Esophagus squamous epithelium (tissue), 5 donors: ENCODE results near the gene KLRF2. TPM values are rescaled to one million over a fixed set of nuclear protein-coding genes. Genes with fewer than 3 reads are reported as not detected.
A peak's percentile ranks its signal among the peaks of the same experiment; 100 is the strongest.

ENCODE experiments used
- DNase-seq: peaks from one replicate; lab custom pipeline; 2025; lab: John Stamatoyannopoulos, UW
- H3K27ac ChIP-seq, 4 donors: fragments of 200-600 bp; sonication (generic); one replicate each; pipeline ENCODE4 v1.5.1; 2016 to 2019; ENCODE audit warnings: mild to moderate bottlenecking in 1 of 4
- H3K27me3 ChIP-seq, 4 donors: fragments of 200-600 bp; sonication (generic); 1 replicate in 3 of 4; 2 replicates in 1 of 4; pipeline versions ENCODE4 v1.5.1 to v1.6.0; 2017 to 2021; ENCODE audit warnings: antibody characterized with exemption in 1 of 4
- H3K36me3 ChIP-seq, 3 donors: fragments of 200-600 bp; sonication (generic); one replicate each; pipeline ENCODE4 v1.5.1; 2016 to 2019
- H3K4me1 ChIP-seq, 3 donors: fragments of 200-600 bp; sonication (generic); one replicate each; pipeline ENCODE4 v1.5.1; 2017 to 2019
- H3K4me3 ChIP-seq, 4 donors: fragments of 200-600 bp; sonication (generic); 1 replicate in 3 of 4; 2 replicates in 1 of 4; pipeline ENCODE4 v1.5.1; 2016 to 2019; ENCODE audit warnings: mild to moderate bottlenecking in 2 of 4, moderate library complexity in 1 of 4
- H3K9me3 ChIP-seq, 3 donors: fragments of 200-600 bp; sonication (generic); one replicate each; pipeline ENCODE4 v1.5.1; 2016 to 2019
- CTCF ChIP-seq, 6 experiments: fragments of 450-650 bp in 4 of 6; fragments of 200-600 bp in 2 of 6; sonication (generic) in 2 of 6; IDR thresholded peaks; one replicate each; pipeline ENCODE4 v1.5.1; 2016 to 2019; ENCODE audit warnings: antibody characterized with exemption in 6 of 6, mild to moderate bottlenecking in 4 of 6, moderate library complexity in 4 of 6
- POLR2A ChIP-seq, 4 donors: fragments of 450-650 bp; IDR thresholded peaks; one replicate each; pipeline ENCODE4 v1.6.1; 2017; ENCODE audit warnings: antibody characterized with exemption in 4 of 4, mild to moderate bottlenecking in 4 of 4, moderate library complexity in 3 of 4
- WGBS, 2 donors: methylation state at CpG; one replicate each; pipeline ENCODE4 v1.1.5; 2018; 5-methylcytosine and 5-hydroxymethylcytosine counted together
- intact Hi-C: fragments of 100-400 bp; cut with DNase I; formaldehyde crosslinking; loops from one replicate; pipeline ENCODE4 v1.15.0; 2022
- total RNA-seq, 4 donors: library from RNA; depleted of rRNA; stranded (reverse); fragments of >200 nt; gene quantifications; one replicate each; pipeline ENCODE4 v1.1.0, GENCODE V29; 2016
- donor health status: DM: yes; HTN: yes; CAD: no.

The KLRF2 gene
- total RNA-seq, 4 donors from 2014 or later, result not detected

GRCh38 chr12:9920451-9920850 lies 39.2 kb downstream of the KLRF2 start:
- intact Hi-C loops, result loop anchor here (10.0 kb wide), 1 partner anchor 176 kb away; no protein-coding TSS in a partner anchor
- 83 to 92% methylated on average over 10 of the region's 10 CpGs for WGBS, 2 donors

GRCh38 chr12:9922429-9922828 lies 41.1 kb downstream of the KLRF2 start:
- Histone ChIP-seq H3K36me3 (no peaks in the 10 kb centered on the region), H3K4me3 (no peak overlapping the region), H3K27ac (no peak overlapping the region), H3K4me1 (peaks cover 0 to 5% (median 0%) of the 10 kb centered on the region in 3 donors), H3K9me3 (peaks cover 0 to 3% (median 0%) of the 10 kb centered on the region in 3 donors), H3K27me3 (no peaks in the 10 kb centered on the region)
- DNase-seq, result no peak
- intact Hi-C loops, result loop anchor here (10.0 kb wide), 1 partner anchor 178 kb away; no protein-coding TSS in a partner anchor
- WGBS, 2 donors, result 93 to 95% methylated on average over 1 of the region's 1 CpG
- TF ChIP-seq POLR2A (IDR thresholded peaks at IDR 0.05) (no peak), CTCF (IDR thresholded peaks at IDR 0.05) (no peak)

More at GRCh38 chr12:9920451-9920850, 39.2 kb downstream of the KLRF2 start:
- Histone ChIP-seq H3K9me3 (peaks cover 0 to 3% (median 0%) of the 10 kb centered on the region in 3 donors), H3K27me3 (no peaks in the 10 kb centered on the region), H3K36me3 (no peaks in the 10 kb centered on the region), H3K27ac (no peak overlapping the region), H3K4me3 (no peak overlapping the region), H3K4me1 (peaks cover 0 to 2% (median 0%) of the 10 kb centered on the region in 3 donors)
- no peak for DNase-seq
- TF ChIP-seq POLR2A (IDR thresholded peaks at IDR 0.05) (no peak), CTCF (IDR thresholded peaks at IDR 0.05) (no peak)

- H3K36me3 ChIP-seq, result no peaks in the 10 kb centered on the region
- TF ChIP-seq CTCF (IDR thresholded peaks at IDR 0.05) (peak in 5 of 6 experiments; percentile 50 to 68 (median 54)), POLR2A (IDR thresholded peaks at IDR 0.05) (no peak)
- DNase-seq, result no peak
- peak overlapping the region in 3 of 4 donors; percentile 7 to 54 (median 18) for H3K4me3 ChIP-seq
- no peaks in the 10 kb centered on the region for H3K9me3 ChIP-seq
- H3K4me1 ChIP-seq, result peaks cover 0 to 5% (median 0%) of the 10 kb centered on the region in 3 donors
- H3K27ac ChIP-seq, result no peak overlapping the region
- no peaks in the 10 kb centered on the region for H3K27me3 ChIP-seq
- intact Hi-C loops, result loop anchor here (5.0 to 10.0 kb wide), 2 partner anchors 109 to 181 kb away; no protein-coding TSS in a partner anchor
- WGBS, 2 donors, result 9 to 12% methylated on average over 5 of the region's 5 CpGs
Measured at GRCh38 chr12:9925705-9926393, 44.6 kb downstream of the KLRF2 start.

GRCh38 chr12:9926876-9927275 lies 45.6 kb downstream of the KLRF2 start:
- TF ChIP-seq POLR2A (IDR thresholded peaks at IDR 0.05) (no peak), CTCF (IDR thresholded peaks at IDR 0.05) (no peak)
- H3K4me1 ChIP-seq, result peaks cover 0 to 5% (median 0%) of the 10 kb centered on the region in 3 donors
- no peaks in the 10 kb centered on the region for H3K27me3 ChIP-seq
- WGBS, 2 donors, result 79 to 90% methylated on average over 3 of the region's 3 CpGs
- H3K27ac ChIP-seq, result no peak overlapping the region
- no peaks in the 10 kb centered on the region for H3K36me3 ChIP-seq
- no peaks in the 10 kb centered on the region for H3K9me3 ChIP-seq
- intact Hi-C loops, result loop anchor here (5.0 to 10.0 kb wide), 2 partner anchors 110 to 182 kb away; no protein-coding TSS in a partner anchor
- DNase-seq, result no peak
- no peak overlapping the region for H3K4me3 ChIP-seq

- Histone ChIP-seq H3K27ac (no peak overlapping the region), H3K36me3 (no peaks in the 10 kb centered on the region), H3K4me3 (no peak overlapping the region), H3K9me3 (no peaks in the 10 kb centered on the region), H3K4me1 (peaks cover 0 to 18% (median 0%) of the 10 kb centered on the region in 3 donors), H3K27me3 (no peaks in the 10 kb centered on the region)
- intact Hi-C loops, result loop anchor here (5.0 to 10.0 kb wide), 2 partner anchors 111 to 184 kb away; no protein-coding TSS in a partner anchor
- no peak for DNase-seq
- no peak for TF ChIP-seq CTCF (IDR thresholded peaks at IDR 0.05)
- TF ChIP-seq POLR2A (IDR thresholded peaks at IDR 0.05), result no peak
- WGBS, 2 donors, result 80% methylated on average over 3 of the region's 3 CpGs
Measured at GRCh38 chr12:9928607-9929006, 47.3 kb downstream of the KLRF2 start.
